Calu3 (cell line): Measurements from ENCODE around the gene FRS2. TPM values are rescaled to one million over a fixed set of nuclear protein-coding genes. Genes with fewer than 3 reads are reported as not detected.

ENCODE experiments used
- BruUV-seq: library from RNA; stranded (reverse); fragments of 400-500 nt; replicated peaks from 2 replicates; lab custom pipeline; 2021; lab: Mats Ljungman, UMichigan
- CTCF ChIA-PET: fragments of 300-600 bp; sonication (Branson Sonifier 250); formaldehyde crosslinking; loops from one replicate; lab custom pipeline; 2022; ENCODE audit warnings: antibody characterized with exemption; lab: Charles Lee
- DNase-seq: peaks from one replicate; pipeline ENCODE4 v3.0.0; 2022
- H3K27ac Mint-ChIP-seq: one replicate; pipeline ENCODE4 v1.8.0; 2022; ENCODE audit warnings: mixed read lengths; ENCODE audit not compliant: unreplicated experiment
- H3K27me3 Mint-ChIP-seq: one replicate; pipeline ENCODE4 v1.8.0; 2022; ENCODE audit warnings: mixed read lengths; ENCODE audit not compliant: unreplicated experiment
- H3K36me3 Mint-ChIP-seq: one replicate; pipeline ENCODE4 v1.8.0; 2022; ENCODE audit warnings: mild to moderate bottlenecking, moderate library complexity, mixed read lengths; ENCODE audit not compliant: insufficient read depth, unreplicated experiment
- H3K4me1 Mint-ChIP-seq: one replicate; pipeline ENCODE4 v1.8.0; 2022; ENCODE audit warnings: mild to moderate bottlenecking, low read depth, mixed read lengths; ENCODE audit not compliant: unreplicated experiment
- H3K4me3 Mint-ChIP-seq: one replicate; pipeline ENCODE4 v1.8.0; 2022; ENCODE audit warnings: mild to moderate bottlenecking, low read depth, moderate library complexity, mixed read lengths; ENCODE audit not compliant: unreplicated experiment
- H3K9me3 Mint-ChIP-seq: one replicate; pipeline ENCODE4 v1.8.0; 2022; ENCODE audit warnings: low read depth, mixed read lengths; ENCODE audit not compliant: unreplicated experiment
- intact Hi-C: fragments of 100-400 bp; cut with micrococcal nuclease; formaldehyde crosslinking; loops from one replicate; pipeline ENCODE4 v1.10.0; 2022; ENCODE audit not compliant: unreplicated experiment
- total RNA-seq: library from RNA; stranded (reverse); gene quantifications from 2 replicates; pipeline ENCODE4 v1.2.3, GENCODE V29; 2022
- TF ChIP-seq, protein P1 (sequence below): fragments of 200-600 bp; IDR thresholded peaks from one replicate; pipeline ENCODE4 v1.8.0; 2022; ENCODE audit warnings: antibody characterized with exemption; ENCODE audit not compliant: unreplicated experiment

Gene FRS2
- total RNA-seq, 1 experiment from 2014 or later = 27.5 TPM

DNA sequence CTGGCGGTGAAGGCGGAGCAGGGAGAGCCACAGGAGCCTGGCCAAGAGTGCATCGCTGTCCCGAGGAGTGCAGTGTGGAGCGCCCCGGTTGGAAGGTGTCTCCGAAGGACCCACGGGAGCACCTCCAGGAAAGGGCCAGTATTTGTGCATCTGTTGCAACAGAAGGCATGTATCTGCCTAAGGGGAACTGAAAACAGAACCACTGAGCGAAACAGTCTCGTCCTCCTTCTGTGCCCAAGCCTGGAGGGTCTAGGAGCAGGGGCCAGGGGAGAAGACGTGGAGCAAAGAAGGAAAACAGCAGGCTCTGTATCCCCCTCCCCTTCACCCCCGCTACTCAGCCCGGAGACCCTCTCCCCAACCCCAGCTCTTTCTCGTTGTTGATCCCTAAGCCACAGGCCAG lies 145.8 kb downstream of the FRS2 start:
- no peaks in the 10 kb centered on the region for H3K9me3 Mint-ChIP-seq
- TF ChIP-seq, protein P1, sequence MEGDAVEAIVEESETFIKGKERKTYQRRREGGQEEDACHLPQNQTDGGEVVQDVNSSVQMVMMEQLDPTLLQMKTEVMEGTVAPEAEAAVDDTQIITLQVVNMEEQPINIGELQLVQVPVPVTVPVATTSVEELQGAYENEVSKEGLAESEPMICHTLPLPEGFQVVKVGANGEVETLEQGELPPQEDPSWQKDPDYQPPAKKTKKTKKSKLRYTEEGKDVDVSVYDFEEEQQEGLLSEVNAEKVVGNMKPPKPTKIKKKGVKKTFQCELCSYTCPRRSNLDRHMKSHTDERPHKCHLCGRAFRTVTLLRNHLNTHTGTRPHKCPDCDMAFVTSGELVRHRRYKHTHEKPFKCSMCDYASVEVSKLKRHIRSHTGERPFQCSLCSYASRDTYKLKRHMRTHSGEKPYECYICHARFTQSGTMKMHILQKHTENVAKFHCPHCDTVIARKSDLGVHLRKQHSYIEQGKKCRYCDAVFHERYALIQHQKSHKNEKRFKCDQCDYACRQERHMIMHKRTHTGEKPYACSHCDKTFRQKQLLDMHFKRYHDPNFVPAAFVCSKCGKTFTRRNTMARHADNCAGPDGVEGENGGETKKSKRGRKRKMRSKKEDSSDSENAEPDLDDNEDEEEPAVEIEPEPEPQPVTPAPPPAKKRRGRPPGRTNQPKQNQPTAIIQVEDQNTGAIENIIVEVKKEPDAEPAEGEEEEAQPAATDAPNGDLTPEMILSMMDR = no peak
- H3K4me1 Mint-ChIP-seq = no peaks in the 10 kb centered on the region
- CTCF ChIA-PET = no interaction called here
- H3K4me3 Mint-ChIP-seq = no peak overlapping the region
- no peak for DNase-seq
- H3K27me3 Mint-ChIP-seq = peaks cover 65% of the 10 kb centered on the region
- BruUV-seq = no TSS peak
- intact Hi-C loops = no loop called here
- no peak overlapping the region for H3K27ac Mint-ChIP-seq
- no peaks in the 10 kb centered on the region for H3K36me3 Mint-ChIP-seq

DNA sequence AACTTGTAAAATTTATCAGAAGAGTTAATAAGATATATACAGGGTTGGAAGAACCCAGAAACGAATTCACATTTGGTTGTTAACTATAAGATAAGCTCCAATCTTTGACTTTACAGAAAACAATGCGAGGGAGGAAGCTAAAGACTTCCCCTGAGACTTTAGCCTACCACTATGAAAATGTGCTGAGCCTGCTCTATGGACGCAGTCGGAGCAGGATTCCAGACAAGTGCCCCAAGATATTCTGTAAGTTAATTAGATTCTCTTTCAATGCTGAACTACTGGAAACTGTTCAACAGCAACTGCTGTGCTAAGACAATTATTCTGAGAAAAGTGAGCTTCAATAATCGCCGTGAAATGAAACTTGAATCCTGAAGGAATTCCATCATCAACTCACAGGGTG lies 148.9 kb downstream of the FRS2 start:
- CTCF ChIA-PET = interaction anchor here (1.2 kb wide), 1 partner anchor 9 kb away, joined by 3 read pairs; the partner anchor contains the start of gene LRRC10
- Mint-ChIP-seq H3K4me3 (no peak overlapping the region), H3K27ac (no peak overlapping the region), H3K4me1 (no peaks in the 10 kb centered on the region), H3K36me3 (no peaks in the 10 kb centered on the region), H3K27me3 (peaks cover 86% of the 10 kb centered on the region), H3K9me3 (no peaks in the 10 kb centered on the region)
- BruUV-seq = no TSS peak
- intact Hi-C loops = no loop called here
- no peak for DNase-seq
- TF ChIP-seq, protein P1 = no peak

DNA sequence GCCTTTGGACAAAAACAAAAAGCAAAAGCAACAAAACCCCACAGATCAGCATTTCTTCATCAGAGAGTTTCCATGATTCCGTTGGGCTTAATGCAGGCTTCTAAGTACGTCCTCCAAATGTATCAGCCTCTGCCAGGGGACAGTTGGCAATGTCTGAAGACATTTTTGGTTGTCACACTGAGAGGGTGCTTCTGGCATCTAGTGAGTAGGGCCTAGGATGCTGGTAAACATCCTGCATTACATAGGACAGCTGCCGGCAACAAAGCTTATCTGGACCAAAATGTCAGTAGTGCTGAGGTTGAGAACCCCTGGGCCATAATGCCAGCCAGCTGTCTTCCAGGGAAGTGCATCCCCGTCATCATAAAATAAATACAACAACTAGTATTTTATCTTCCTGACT lies 149.9 kb downstream of the FRS2 start:
- Mint-ChIP-seq H3K27me3 (peaks cover 93% of the 10 kb centered on the region), H3K27ac (no peak overlapping the region), H3K36me3 (no peaks in the 10 kb centered on the region), H3K4me1 (no peaks in the 10 kb centered on the region), H3K4me3 (no peak overlapping the region), H3K9me3 (no peaks in the 10 kb centered on the region)
- TF ChIP-seq, protein P1 = no peak
- intact Hi-C loops = no loop called here
- no TSS peak for BruUV-seq
- CTCF ChIA-PET = interaction anchor here (1.2 kb wide), 1 partner anchor 10 kb away, joined by 3 read pairs; the partner anchor contains the start of gene LRRC10
- no peak for DNase-seq

DNA sequence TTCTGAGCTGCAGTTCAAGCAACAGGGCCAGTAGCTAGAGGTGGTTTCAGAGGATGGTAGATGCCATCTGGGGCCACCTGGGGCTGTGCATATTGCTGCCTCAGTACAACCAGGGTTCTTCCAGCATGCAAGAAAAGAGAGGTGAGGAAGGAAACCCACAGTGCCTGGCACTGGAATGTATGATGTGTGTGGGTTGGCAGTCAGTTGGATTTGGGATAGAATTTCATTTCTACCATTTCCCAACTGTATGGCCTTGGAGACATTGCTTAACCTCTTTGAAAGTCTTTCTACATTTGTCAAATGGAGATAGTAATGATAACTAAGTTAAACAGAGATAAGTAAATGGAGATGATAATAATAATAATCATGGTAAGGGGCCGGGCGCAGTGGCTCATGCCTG lies 150.7 kb downstream of the FRS2 start:
- CTCF ChIA-PET = no interaction called here
- no TSS peak for BruUV-seq
- TF ChIP-seq, protein P1 = no peak
- H3K36me3 Mint-ChIP-seq = no peaks in the 10 kb centered on the region
- H3K27ac Mint-ChIP-seq = no peak overlapping the region
- intact Hi-C loops = no loop called here
- DNase-seq = no peak
- H3K9me3 Mint-ChIP-seq = no peaks in the 10 kb centered on the region
- no peaks in the 10 kb centered on the region for H3K4me1 Mint-ChIP-seq
- no peak overlapping the region for H3K4me3 Mint-ChIP-seq
- H3K27me3 Mint-ChIP-seq = peaks cover 91% of the 10 kb centered on the region
